Cardiac fibroblast (primary cell): ENCODE results near the gene SPHKAP.

Source experiments
- DNase-seq, 2 donors: peaks; one replicate each; pipeline versions ENCODE4 v3.0.0 to v3.0.0-alpha.2; 2010; ENCODE audit warnings: low read depth in 2 of 2
- H3K4me3 ChIP-seq, 2 donors: replicated peaks in 1 of 2; 1 replicate in 1 of 2; 2 replicates in 1 of 2; pipeline ENCODE4 v1.5.1; 2011; ENCODE audit warnings: low read depth in 2 of 2, low read length in 2 of 2, mild to moderate bottlenecking in 2 of 2, moderate library complexity in 1 of 2
- CTCF ChIP-seq: IDR thresholded peaks from one replicate; pipeline ENCODE4 v1.5.1; 2011; ENCODE audit warnings: low read depth, mild to moderate bottlenecking, low read length, inconsistent platforms

Gene SPHKAP

GRCh38 chr2:228167290-228167689, 14.2 kb downstream of the SPHKAP start:
- TF ChIP-seq CTCF = no peak
- H3K4me3 ChIP-seq = no peak overlapping the region
- DNase-seq = no peak

GRCh38 chr2:228164718-228165117, 16.8 kb downstream of the SPHKAP start:
- no peak overlapping the region for H3K4me3 ChIP-seq
- no peak for DNase-seq

DNA sequence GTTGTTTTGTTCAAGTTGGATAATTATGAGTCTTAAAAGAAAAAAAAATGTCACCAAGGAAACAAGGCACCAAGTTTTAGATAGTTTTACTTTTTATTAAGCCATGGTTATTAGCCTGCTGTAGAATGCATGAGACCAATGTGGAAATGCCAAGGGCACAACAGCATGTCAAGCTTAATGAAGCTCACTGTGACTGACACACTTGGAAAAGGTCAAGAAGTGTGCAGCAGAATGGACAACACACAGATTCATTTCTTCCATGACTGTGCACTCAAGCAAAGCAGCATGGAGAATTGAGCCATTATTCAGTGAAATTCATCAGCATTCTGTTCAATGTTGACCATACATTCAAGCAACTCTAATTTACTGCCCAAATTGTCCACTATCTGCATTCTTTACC, 23.6 kb downstream of the SPHKAP start:
- no peak overlapping the region for H3K4me3 ChIP-seq
- no peak for DNase-seq
- TF ChIP-seq CTCF = no peak

More at GRCh38 chr2:228164718-228165117, 16.8 kb downstream of the SPHKAP start:
- TF ChIP-seq CTCF = no peak

- no peak for TF ChIP-seq CTCF
- no peak overlapping the region for H3K4me3 ChIP-seq
- no peak for DNase-seq
These were observed 36.5 kb downstream of the SPHKAP start for GRCh38 chr2:228144961-228145360.

DNA sequence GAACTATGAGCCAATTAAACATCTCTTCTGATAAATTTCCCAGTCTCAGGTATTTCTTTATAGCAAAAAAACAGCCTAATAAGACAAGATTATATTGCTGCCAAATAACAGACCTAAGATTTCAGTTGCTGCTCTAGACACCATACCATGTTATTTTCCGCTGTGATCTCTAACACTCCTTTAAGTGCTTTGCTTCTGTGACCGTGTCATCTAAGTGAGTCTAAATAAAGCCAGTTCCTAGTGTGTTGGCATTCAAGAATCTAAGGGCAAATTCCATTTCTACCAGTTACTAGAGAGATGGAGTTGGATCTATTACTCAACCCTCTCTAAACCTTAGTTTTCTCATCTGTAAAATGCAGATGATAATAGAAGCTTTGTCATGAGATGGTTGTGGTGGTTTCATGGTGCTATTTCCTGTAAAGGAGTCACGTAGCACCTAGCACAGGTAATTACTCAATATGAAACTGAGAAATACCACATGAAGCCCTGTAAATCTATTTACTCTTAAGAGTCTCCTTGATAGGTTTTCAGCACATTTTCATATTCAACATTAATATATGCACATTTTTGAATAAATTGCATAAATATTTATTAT, 40.5 kb downstream of the SPHKAP start:
- no peak overlapping the region for H3K4me3 ChIP-seq
- TF ChIP-seq CTCF = no peak
- DNase-seq = no peak

DNA sequence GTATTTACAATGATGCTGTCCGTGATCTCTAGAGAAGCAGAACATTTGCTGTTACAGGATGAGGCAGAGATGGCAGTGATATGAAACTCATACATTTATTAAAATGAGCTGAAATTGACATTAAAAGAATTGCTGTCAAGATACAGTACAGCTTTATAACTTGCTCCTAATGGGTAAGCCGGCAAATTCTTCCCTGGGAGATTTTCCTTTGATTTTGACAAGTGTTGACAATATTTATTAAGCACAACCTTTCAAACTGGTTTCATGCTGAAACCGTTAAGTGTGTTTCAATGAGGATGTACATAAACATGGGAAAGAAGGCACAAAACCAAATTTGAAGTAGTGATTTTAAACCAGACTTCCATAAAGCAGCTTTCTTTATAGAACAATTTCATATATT, 45.5 kb downstream of the SPHKAP start:
- TF ChIP-seq CTCF = no peak

DNA sequence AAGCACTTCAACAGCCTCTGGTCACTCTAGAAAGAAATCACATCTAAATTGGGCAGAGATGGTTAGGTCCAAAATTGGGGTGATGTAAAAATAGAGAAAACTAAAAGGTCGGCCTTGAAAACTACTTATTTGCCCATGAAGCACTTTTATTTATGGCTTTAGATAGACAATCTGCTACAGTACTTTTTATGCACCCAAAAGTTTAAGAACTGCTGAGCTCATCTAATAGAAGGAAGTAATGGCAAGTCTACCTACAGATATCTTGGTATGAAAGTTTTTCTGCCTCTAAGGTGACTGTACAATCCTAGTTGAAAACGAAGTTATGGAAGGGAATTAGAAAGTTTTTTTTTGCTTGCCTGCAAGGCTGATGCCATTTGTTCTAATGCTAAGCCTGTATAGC, 46.2 kb downstream of the SPHKAP start:
- TF ChIP-seq CTCF = no peak
- no peak for DNase-seq
- H3K4me3 ChIP-seq = no peak overlapping the region

More for the DNA sequence above, 45.5 kb downstream of the SPHKAP start:
- H3K4me3 ChIP-seq = no peak overlapping the region
- no peak for DNase-seq
